ENCODE data around the gene CCNL1.
"Not testable (repeated sequence)": the region's sequence is repeated elsewhere in the genome, so short reads cannot be mapped to it uniquely, and the experiment has no call there.

Gene CCNL1

DNA sequence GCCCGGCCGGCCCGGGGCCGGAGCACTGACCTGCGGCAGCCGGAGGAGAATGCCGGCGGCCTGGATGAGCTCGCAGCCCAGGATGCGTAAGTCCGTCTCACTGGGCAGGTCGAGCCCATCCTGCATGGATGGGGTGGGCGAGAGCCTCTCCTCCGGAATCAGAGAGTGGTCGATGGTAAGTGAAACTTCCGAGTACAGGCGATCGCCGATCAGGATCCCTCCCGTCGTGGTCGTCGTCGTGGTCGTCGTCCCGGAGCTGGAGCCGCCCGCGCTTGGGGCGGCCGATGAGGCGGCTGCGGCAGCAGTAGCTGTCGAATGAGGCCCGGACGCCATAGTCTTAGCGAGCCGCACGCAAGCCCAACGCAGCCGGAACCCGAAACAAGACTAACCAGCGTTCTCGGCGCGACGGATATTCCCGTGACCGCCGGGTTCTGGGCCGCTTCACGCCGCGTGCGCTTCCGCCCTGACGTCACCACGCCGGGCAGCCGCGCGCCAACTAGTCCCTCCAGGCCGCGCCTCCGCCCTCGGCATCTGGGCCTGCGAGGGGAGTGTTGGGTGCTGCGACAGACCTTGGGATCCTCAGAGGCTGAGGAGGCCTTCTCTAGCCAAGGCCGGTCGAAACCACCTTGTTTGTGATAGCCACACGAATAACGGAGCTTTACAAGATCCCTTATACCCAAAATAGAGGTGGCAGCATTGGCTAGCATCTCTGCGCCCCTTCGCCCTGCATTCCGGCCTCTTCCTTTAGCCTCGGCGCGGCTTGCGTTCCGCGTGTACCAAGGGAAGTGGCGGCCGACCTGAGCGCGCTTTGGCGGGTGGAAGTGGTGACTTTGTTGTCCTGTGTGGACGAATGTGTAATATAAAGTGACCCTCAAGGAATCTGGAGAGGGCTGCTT, at the start of gene CCNL1:
CCNL1 (minus strand) TSS at position 386 of the 896 bp plus-strand sequence; CDS start at position 333, 53 bp downstream.
- peaks cover 41 to 70% (median 61%) of the 10 kb centered on the region in 10 experiments for H3K4me1 ChIP-seq

GRCh38 chr3:157204880-157205279, 44.9 kb upstream of the CCNL1 start:
- peak overlapping the region; percentile 3 to 59 (median 40); a peak in 18 of 22 replicates for H3K4me2 ChIP-seq
- no peaks in the 10 kb centered on the region for H3K27me3 ChIP-seq
- peaks cover 9 to 38% (median 13%) of the 10 kb centered on the region in 10 experiments for H3K4me1 ChIP-seq
- H4K20me1 ChIP-seq = no peaks in the 10 kb centered on the region
- peaks cover 0 to 14% (median 0%) of the 10 kb centered on the region in 11 experiments; a peak in 7 of 22 replicates for H3K36me3 ChIP-seq
- 0 out of 22 replicates have a peak, but pooled peaks cover 0 to 5% (median 0%) of the 10 kb centered on the region in 11 experiments for H3K9me3 ChIP-seq (replicated peaks in 1 of 11)
- no peak overlapping the region for H3K4me3 ChIP-seq
- TF ChIP-seq Cebpa-rat (IDR thresholded peaks at IDR 0.05) = no peak
- no peak overlapping the region for H3K27ac ChIP-seq
- H3K9ac ChIP-seq = peak overlapping the region in 1 of 11 experiments; percentile 9; a peak in 1 of 22 replicates

More for the DNA sequence above, at the start of gene CCNL1:
- peak within 1 kb of the TSS; percentile 93 to 99 (median 98) for H3K4me3 ChIP-seq
- peak within 1 kb of the TSS; percentile 96 to 100 (median 100) for H3K27ac ChIP-seq
- H3K9me3 ChIP-seq (replicated peaks in 1 of 11) = no peaks in the 10 kb centered on the region
- H3K9ac ChIP-seq = peak within 1 kb of the TSS; percentile 98 to 100 (median 100)
- peaks cover 41 to 43% (median 42%) of the 10 kb centered on the region in 11 experiments for H3K36me3 ChIP-seq
- TF ChIP-seq Cebpa-rat (IDR thresholded peaks at IDR 0.05) = no peak
- H3K27me3 ChIP-seq = no peaks in the 10 kb centered on the region
- peaks cover 44 to 48% (median 47%) of the 10 kb centered on the region in 11 experiments for H4K20me1 ChIP-seq
- peak within 1 kb of the TSS; percentile 85 to 97 (median 92) for H3K4me2 ChIP-seq

GRCh38 chr3:157204431-157204830, 44.5 kb upstream of the CCNL1 start:
- no peak for TF ChIP-seq Cebpa-rat (IDR thresholded peaks at IDR 0.05)
- Histone ChIP-seq H3K4me2 (peak overlapping the region in 3 of 11 experiments; percentile 26 to 59 (median 56); a peak in 6 of 22 replicates), H3K4me3 (no peak overlapping the region)

DNA sequence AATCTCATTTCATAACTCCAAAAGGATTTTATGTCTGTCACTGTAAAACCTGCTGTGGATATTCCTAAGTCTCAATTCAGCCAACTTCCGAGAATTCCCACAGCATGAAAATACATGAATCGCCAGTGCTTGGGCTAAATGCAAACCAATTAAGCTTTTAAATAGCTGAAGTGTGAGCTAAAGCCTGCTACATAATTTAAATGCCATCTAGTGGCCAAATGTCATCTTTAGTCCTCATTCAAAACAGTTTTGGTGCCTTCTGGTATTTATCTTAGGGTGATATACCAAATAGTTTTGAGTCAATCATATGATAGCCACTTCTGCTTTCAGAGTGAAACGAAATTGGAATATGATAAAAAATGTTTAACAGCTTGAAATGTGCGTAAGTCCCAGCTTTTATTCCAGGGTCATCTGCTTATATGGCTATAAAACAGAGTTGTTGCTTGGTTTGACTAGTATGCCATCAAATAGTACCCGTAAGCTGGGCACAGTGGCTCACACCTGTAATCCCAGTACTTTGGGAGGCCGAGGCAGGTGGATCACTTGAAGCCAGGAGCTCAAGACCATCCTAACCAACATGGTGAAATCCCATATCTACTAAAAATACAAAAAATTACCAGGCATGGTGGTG, 41.8 kb upstream of the CCNL1 start:
- Histone ChIP-seq H3K9ac (peak overlapping the region in 2 of 11 experiments; percentile 21 to 40; a peak in 3 of 22 replicates), H3K36me3 (no peaks in the 10 kb centered on the region), H3K4me3 (no peak overlapping the region), H4K20me1 (no peaks in the 10 kb centered on the region), H3K27ac (no peak overlapping the region), H3K4me1 (peaks cover 9 to 39% (median 13%) of the 10 kb centered on the region in 10 experiments), H3K27me3 (no peaks in the 10 kb centered on the region), H3K4me2 (peak overlapping the region in 2 of 11 experiments; percentile 58 to 62; a peak in 5 of 22 replicates), H3K9me3 (replicated peaks in 1 of 11) (peaks cover 0 to 5% (median 0%) of the 10 kb centered on the region in 11 experiments; a peak in 2 of 22 replicates)
- no peak for TF ChIP-seq Cebpa-rat (IDR thresholded peaks at IDR 0.05)

More at GRCh38 chr3:157204431-157204830, 44.5 kb upstream of the CCNL1 start:
- no peaks in the 10 kb centered on the region for H4K20me1 ChIP-seq
- H3K9ac ChIP-seq = no peak overlapping the region
- no peak overlapping the region for H3K27ac ChIP-seq
- H3K4me1 ChIP-seq = peaks cover 9 to 40% (median 13%) of the 10 kb centered on the region in 10 experiments
- no peaks in the 10 kb centered on the region for H3K27me3 ChIP-seq
- peaks cover 0 to 10% (median 0%) of the 10 kb centered on the region in 11 experiments; a peak in 7 of 22 replicates for H3K36me3 ChIP-seq
- 0 out of 22 replicates have a peak, but pooled peaks cover 0 to 5% (median 0%) of the 10 kb centered on the region in 11 experiments for H3K9me3 ChIP-seq (replicated peaks in 1 of 11)

GRCh38 chr3:157199841-157200240, 39.9 kb upstream of the CCNL1 start:
- Histone ChIP-seq H3K4me1 (peaks cover 1 to 20% (median 5%) of the 10 kb centered on the region in 10 experiments; a peak in 18 of 20 replicates), H4K20me1 (no peaks in the 10 kb centered on the region), H3K36me3 (peaks cover 0 to 7% (median 0%) of the 10 kb centered on the region in 11 experiments; a peak in 2 of 22 replicates), H3K27ac (no peak overlapping the region), H3K4me2 (no peak overlapping the region; a peak in 1 of 22 replicates), H3K9ac (no peak overlapping the region), H3K4me3 (no peak overlapping the region), H3K27me3 (no peaks in the 10 kb centered on the region), H3K9me3 (replicated peaks in 1 of 11) (peaks cover 8 to 22% (median 16%) of the 10 kb centered on the region in 11 experiments; a peak in 21 of 22 replicates)
- TF ChIP-seq Cebpa-rat (IDR thresholded peaks at IDR 0.05) = no peak

GRCh38 chr3:157195965-157196364, 36.0 kb upstream of the CCNL1 start:
- peaks cover 0 to 10% (median 0%) of the 10 kb centered on the region in 10 experiments; a peak in 1 of 20 replicates for H3K4me1 ChIP-seq
- peaks cover 28 to 42% (median 36%) of the 10 kb centered on the region in 11 experiments for H3K9me3 ChIP-seq (replicated peaks in 1 of 11)
- no peak for TF ChIP-seq Cebpa-rat (IDR thresholded peaks at IDR 0.05)
- H3K27ac ChIP-seq = no peak overlapping the region
- no peaks in the 10 kb centered on the region for H3K27me3 ChIP-seq
- no peak overlapping the region for H3K4me2 ChIP-seq
- peaks cover 0 to 13% (median 0%) of the 10 kb centered on the region in 11 experiments; a peak in 5 of 22 replicates for H3K36me3 ChIP-seq
- no peak overlapping the region for H3K9ac ChIP-seq
- no peak overlapping the region for H3K4me3 ChIP-seq
- no peaks in the 10 kb centered on the region for H4K20me1 ChIP-seq

DNA sequence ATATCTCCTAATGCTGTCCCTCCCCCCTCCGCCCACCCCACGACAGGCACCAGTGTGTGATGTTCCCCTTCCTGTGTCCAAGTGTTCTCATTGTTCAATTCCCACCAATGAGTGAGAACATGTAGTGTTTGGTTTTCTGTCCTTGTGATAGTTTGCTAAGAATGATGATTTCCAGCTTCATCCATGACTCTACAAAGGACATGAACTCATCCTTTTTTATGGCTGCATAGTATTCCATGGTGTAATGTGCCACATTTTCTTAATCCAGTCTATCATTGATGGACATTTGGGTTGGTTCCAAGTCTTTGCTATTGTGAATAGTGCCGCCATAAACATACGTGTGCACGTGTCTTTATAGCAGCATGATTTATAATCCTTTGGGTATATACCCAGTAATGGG, 31.2 kb upstream of the CCNL1 start:
- H3K9ac ChIP-seq, H4K20me1 ChIP-seq, H3K27ac ChIP-seq, H3K4me2 ChIP-seq, H3K27me3 ChIP-seq, H3K4me3 ChIP-seq: not testable (repeated sequence)
- peaks cover 0 to 17% (median 0%) of the 10 kb centered on the region in 10 experiments; a peak in 5 of 20 replicates for H3K4me1 ChIP-seq
- peaks cover 8 to 37% (median 14%) of the 10 kb centered on the region in 11 experiments for H3K36me3 ChIP-seq
- H3K9me3 ChIP-seq (replicated peaks in 1 of 11) = peaks cover 72 to 83% (median 74%) of the 10 kb centered on the region in 11 experiments

- Histone ChIP-seq H3K4me1 (peaks cover 0 to 17% (median 0%) of the 10 kb centered on the region in 10 experiments; a peak in 5 of 20 replicates), H3K36me3 (peaks cover 15 to 43% (median 22%) of the 10 kb centered on the region in 11 experiments), H3K9me3 (replicated peaks in 1 of 11) (peaks cover 72 to 83% (median 75%) of the 10 kb centered on the region in 11 experiments), H3K27ac (no peak overlapping the region), H3K27me3 (no peaks in the 10 kb centered on the region), H3K4me3 (no peak overlapping the region), H3K9ac (no peak overlapping the region), H3K4me2 (peak overlapping the region in 3 of 11 experiments; percentile 5 to 42 (median 14); a peak in 2 of 22 replicates), H4K20me1 (no peaks in the 10 kb centered on the region)
- TF ChIP-seq Cebpa-rat (IDR thresholded peaks at IDR 0.05) = no peak
Measured at GRCh38 chr3:157190380-157190872, 30.5 kb upstream of the CCNL1 start.
